CD4-positive, alpha-beta T cell treated with Interleukin-12 subunit alpha and Interleukin-12 subunit beta, for 1 hour (primary cell): ENCODE data around the gene SLC30A7.
"Not testable (repeated sequence)": the region's sequence is repeated elsewhere in the genome, so short reads cannot be mapped to it uniquely, and the experiment has no call there.

Source experiments
- DNase-seq: peaks from one replicate; pipeline ENCODE4 v3.0.0-alpha.2; 2020

Gene SLC30A7

GRCh38 chr1:100942304-100943046 is 46.6 kb downstream of the SLC30A7 start:
- no peak for DNase-seq

- no peak for DNase-seq
Observed at GRCh38 chr1:100943533-100943932, 47.6 kb downstream of the SLC30A7 start.

DNA sequence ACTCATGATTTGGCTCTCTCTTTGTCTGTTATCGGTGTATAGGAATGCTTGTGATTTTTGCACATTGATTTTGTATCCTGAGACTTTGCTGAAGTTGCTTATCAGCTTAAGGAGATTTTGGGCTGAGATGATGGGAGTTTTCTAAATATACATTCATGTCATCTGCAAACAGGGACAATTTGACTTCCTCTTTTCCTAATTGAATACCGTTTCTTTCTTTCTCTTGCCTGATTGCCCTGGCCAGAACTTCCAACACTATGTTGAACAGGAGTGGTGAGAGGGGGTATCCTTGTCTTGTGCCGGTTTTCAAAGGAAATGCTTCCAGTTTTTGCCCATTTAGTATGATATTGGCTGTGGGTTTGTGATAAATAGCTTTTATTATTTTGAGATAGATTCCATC is 50.2 kb downstream of the SLC30A7 start:
- not testable (repeated sequence) for DNase-seq

DNA sequence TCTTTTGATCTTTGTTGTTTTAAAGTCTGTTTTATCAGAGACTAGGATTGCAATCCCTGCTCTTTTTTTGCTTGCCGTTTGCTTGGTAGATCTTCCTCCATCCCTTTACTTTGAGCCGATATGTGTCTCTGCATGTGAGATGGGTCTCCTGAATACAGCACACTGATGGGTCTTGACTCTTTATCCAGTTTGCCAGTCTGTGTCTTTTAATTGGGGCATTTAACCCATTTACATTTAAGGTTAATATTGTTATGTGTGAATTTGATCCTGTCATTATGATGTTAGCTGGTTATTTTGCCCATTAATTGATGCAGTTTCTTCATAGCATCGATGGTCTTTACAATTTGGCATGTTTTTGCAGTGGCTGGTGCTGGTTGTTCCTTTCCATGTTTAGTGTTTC is 51.9 kb downstream of the SLC30A7 start:
- not testable (repeated sequence) for DNase-seq

DNA sequence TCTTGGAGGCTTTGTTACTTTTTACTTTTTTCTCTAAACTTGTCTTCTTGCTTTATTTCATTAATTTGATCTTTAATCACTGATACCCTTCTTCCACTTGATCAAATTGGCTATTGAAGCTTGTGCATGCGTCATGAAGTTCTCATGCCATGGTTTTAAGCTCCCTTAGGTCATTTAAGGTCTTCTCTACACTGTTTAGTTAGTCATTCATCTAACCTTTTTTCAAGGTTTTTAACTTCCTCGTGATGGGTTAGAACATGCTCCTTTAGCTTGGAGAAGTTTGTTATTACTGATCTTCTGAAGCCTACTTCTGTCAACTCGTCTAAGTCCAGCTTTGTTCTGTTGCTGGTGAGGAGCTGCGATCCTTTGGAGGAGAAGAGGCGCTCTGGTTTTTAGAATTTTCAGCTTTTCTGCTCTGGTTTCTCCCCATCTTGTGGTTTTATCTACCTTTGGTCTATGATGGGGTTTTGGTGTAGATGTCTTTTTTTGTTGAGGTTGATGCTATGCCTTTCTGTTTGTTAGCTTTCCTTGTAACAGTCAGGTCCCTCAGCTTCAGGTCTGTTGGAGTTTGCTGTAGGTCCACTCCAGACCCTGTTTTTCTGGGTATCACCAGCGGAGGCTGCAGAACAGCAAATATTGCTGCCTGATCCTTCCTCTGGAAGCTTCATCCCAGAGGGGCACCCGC is 53.0 kb downstream of the SLC30A7 start:
- DNase-seq, result not testable (repeated sequence)

GRCh38 chr1:100949515-100950158 is 53.7 kb downstream of the SLC30A7 start:
- DNase-seq, result peak; percentile 80

- DNase-seq, result no peak
Observed at GRCh38 chr1:100950337-100950736, 54.4 kb downstream of the SLC30A7 start.

- DNase-seq, result no peak
Observed at GRCh38 chr1:100950781-100951180, 54.9 kb downstream of the SLC30A7 start.

GRCh38 chr1:100952104-100952745 is 56.3 kb downstream of the SLC30A7 start:
- DNase-seq, result no peak

DNA sequence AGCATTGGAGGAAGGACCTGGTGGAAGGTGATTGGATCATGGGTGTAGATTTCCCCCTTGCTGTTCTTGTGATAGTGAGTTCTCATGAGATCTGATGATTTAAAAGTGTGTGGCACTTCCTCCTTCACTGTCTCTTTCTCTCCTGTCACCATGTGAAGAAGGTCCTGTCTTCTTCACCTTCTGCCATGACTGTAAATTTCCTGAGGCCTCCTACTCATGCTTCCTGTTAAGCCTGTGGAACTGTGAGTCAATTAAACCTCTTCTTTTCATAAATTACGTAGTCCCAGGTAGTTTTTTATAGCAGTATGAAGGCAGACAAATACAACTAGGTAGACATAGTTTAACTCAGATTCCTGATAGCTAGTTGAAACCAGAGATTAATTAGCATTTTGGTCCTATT is 57.1 kb downstream of the SLC30A7 start:
- not testable (repeated sequence) for DNase-seq

DNA sequence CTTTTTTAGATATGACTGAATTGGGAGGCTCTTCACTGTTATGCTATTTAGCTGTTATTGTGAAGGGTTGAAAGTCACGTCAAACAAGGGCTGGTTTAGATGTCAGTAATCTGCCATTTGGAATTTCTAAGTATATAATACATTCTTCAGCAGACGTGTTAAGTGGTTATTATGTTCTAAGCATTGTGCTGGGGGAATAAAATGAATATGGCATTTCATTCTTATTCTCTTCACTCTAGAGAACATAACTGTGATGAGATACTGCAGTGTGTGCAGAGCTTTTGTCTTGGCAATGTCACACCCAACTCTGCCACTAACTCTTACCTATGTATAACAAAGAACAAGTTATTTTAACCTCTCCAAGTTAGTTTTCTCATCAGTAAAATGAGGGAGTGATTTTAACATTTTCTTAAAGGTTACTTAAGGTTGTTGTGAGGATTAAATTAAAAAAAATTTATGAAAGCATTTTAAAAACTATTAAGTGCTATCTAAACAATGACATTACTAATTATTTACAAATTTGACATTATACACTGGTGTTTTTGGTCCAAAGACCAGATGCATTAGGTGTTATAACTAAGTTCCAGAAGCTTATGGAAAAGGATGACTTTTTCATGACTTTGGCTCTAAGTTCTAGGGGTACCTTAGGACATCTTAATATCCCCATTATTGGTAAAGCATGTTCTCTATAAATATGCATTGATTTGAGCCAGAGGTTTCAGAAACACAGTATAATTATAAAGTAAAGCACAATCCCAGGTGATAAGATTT is 58.3 kb downstream of the SLC30A7 start:
- DNase-seq, result no peak

DNA sequence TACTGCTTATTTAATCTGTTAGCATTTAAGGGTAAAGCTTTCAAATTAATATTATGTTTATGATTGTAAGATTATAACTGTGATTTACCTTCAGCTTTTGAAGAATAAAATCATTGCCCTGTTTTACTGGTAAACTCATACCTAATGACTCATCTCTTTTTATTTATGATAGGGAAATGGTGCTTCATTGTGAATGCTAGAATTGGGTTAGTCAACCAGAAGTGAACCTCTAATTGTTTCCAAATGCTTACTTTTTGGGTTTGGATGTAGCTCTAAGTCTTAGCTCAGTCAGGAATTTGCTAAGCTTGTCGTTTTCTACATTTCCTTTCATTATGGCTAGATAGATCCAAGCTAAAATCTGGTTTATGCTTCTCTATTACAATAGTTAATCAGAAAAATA is 59.4 kb downstream of the SLC30A7 start:
- no peak for DNase-seq

GRCh38 chr1:100959502-100960060 is 63.7 kb downstream of the SLC30A7 start:
- no peak for DNase-seq

DNA sequence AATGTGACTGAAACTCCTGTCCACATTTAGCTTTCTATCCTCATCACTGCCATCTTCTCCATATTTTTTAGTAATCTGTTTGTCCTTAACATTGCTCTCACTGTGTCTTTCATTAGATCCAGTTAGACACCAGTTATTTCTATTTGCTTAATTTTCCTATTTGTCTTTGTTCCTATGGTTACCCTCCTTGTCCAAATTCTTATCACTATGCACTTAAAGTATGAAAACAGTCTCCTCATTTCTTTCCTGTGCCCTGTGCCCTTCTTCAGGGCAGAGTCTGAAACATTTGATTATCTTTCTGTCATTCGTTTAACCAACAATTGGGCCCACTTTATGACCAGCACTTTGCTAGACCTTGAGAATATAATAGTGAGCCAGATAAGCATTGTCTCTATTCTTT is 64.2 kb downstream of the SLC30A7 start:
- no peak for DNase-seq

GRCh38 chr1:100968621-100969020 is 72.7 kb downstream of the SLC30A7 start:
- DNase-seq, result no peak

- no peak for DNase-seq
Observed at GRCh38 chr1:100969327-100969726, 73.4 kb downstream of the SLC30A7 start.

- no peak for DNase-seq
Observed at GRCh38 chr1:100971021-100971420, 75.1 kb downstream of the SLC30A7 start.

- DNase-seq, result no peak
Observed at GRCh38 chr1:100972185-100972584, 76.3 kb downstream of the SLC30A7 start.

DNA sequence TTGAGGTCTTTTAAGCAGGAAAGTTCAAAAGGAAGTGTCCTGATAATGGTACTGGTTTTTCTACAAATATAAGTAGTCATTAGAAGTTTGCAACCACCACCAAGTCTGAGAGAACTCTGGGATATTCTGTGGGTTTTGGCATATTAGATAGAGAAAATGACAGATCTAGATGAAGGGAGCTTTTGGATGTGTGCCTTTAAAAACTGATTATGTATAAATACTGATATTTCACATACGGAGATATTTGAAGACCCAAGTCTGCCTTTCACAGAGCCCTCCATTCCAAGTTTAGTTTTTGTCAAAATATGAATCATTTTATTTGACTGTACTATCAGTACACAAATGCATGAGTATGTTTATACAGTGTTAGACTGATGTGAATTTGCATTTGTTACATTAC is 81.0 kb downstream of the SLC30A7 start:
- no peak for DNase-seq

DNA sequence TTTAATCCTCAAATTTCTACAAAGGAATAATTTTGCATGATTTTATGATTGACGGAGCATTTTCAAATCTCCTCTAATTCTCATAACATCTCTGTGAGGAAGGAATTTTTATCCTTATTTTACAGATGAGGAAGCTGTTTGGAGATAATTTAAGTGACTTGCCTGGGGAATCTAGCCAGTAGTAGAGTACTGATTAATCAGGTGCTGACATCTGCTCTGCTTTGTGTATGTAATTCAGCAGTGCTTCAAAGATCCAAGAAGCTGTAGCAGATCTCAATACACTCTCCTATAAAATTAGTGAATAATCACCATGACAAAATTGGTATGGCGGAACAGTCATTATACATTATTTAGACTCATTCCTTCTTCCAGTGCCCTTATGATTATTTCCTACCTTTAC is 83.7 kb downstream of the SLC30A7 start:
- no peak for DNase-seq

GRCh38 chr1:100982793-100983192 is 86.9 kb downstream of the SLC30A7 start:
- DNase-seq, result no peak

DNA sequence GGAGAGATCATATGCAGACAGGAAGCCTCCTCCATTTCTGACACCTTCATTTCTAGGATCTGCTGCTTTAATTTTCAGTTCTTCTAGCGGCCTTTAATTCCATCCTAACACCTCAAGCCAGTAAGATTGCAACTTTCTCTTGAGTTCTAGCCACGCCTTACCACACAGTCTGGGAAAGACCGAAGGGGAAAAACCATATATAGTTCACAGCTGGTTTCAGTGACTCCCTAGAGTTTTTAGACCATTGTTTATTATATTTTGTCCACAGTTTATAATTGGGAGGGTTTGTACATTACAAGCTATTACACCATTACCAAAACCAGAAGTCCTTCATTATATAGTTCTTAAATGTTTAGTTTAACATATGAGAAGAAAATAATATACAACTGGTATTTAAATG is 92.2 kb downstream of the SLC30A7 start:
- no peak for DNase-seq
